ENCODE data around the gene C1QTNF6.
"Not testable (repeated sequence)": the region's sequence is repeated elsewhere in the genome, so short reads cannot be mapped to it uniquely, and the experiment has no call there.

The C1QTNF6 gene

DNA sequence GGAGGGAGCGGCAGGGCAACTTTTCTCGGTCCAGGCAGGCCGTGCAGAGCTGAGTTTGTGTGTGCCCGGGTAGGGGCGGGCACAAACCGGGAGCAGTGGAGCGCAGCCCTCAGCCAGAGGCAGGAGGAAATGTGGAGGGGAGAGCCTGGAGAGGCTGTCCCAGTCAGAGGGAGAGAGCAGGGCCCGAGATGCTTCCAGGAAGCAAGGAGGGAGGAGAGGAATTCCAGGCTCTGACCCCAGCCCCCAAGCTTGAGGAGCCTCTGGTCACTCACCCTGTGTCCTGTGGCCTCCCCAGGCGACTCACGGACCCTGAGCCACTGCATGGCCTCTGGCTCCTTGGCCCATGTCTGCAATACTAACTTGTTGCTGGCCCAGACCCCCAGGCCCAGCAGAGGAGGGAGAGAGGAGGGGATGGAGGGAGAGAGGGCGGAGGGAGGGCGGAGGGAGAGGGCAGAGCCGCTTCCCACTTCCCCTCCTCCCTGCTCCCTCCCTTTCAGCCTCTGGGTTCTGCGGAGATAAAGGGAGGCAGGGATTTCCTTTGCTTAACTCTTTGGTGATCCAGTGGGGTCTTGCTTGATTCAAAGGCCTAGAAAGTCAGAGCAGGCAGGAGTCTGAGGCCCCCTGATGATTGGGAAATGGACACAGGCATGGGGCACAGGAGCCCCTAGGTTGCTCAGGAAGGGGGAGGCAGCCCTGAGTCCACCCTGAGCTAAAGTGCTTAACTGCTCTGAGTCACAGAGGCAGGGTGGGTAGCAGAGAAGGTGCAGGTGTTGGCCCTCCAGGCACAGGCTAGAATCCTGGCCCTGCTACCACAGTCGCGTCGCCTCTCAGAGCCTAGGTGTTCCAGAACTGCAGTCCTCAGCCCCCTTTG, at the start of gene C1QTNF6:
Gene C1QTNF6 (minus strand): TSS at position 357 of the 871 bp plus-strand sequence. CDS start 34 bp downstream, at position 323.
- DNase-seq, result no peak

GRCh38 chr22:37235897-37236607, 48.0 kb upstream of the C1QTNF6 start:
- peak; percentile 14 for DNase-seq

DNA sequence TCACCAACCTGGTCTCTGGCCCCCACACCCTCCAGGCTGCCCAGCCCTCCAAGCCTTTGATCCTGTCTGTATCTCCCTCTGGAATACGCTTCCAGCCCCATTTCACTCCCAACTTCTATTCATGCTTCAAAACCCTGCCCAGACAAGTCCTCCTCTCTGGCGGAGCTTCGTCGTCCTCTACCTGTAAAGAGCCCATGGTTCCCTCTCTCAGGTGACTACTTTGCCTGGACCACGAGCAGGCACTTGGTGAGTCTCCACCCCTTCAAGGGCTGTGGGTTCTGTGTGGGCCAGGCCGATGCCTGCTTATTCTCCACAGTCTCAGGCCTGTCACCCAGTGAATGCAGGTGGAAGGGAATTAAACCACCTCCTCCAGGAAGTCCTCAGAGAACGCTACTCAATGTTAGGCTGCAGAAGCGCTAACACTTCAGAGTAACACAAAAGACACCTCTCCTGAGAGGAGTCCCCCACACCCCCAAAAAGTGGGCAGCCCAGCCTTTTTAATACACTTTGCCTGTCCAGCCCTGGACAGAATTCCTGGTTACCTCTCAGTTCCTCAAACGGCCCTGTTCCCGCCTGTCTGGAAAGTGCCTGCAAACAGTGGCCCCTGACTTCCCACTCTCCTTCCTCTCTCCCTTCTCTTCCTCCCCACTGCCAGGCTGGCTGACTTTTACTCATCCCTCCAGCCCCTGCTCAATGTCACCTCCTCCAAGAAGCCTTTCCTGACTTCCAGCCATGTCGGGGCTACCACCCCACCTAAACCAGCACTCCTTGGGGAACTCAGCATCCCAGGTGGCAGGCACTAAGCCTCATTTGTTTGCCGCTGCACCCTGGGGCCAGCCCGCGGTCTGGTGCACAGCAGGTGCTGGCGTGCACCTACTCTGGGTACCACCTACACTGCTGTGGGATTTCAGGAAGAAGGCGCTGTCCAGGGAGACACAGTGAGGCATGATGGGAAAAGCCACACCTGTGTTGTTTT, 47.0 kb upstream of the C1QTNF6 start:
- DNase-seq, result peak; percentile 14

GRCh38 chr22:37233751-37234631, 45.9 kb upstream of the C1QTNF6 start:
- peak; percentile 8 for DNase-seq

DNA sequence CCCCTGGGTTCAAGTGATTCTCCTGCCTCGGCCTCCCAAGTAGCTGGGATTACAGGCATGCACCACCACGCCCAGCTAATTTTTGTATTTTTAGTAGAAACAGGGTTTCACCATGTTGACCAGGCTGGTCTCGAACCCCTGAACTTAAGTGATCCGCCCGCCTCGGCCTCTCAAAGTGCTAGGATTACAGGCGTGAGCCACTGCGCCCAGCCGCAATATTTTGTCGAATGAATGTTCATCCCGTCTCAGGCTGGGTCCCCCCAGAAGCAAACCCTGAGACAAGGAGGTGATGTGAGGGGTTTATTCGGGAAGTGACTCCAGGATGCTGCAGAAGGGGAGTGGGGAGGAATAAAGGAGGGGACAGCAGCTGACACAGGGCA, 45.3 kb upstream of the C1QTNF6 start:
- DNase-seq, result not testable (repeated sequence)

DNA sequence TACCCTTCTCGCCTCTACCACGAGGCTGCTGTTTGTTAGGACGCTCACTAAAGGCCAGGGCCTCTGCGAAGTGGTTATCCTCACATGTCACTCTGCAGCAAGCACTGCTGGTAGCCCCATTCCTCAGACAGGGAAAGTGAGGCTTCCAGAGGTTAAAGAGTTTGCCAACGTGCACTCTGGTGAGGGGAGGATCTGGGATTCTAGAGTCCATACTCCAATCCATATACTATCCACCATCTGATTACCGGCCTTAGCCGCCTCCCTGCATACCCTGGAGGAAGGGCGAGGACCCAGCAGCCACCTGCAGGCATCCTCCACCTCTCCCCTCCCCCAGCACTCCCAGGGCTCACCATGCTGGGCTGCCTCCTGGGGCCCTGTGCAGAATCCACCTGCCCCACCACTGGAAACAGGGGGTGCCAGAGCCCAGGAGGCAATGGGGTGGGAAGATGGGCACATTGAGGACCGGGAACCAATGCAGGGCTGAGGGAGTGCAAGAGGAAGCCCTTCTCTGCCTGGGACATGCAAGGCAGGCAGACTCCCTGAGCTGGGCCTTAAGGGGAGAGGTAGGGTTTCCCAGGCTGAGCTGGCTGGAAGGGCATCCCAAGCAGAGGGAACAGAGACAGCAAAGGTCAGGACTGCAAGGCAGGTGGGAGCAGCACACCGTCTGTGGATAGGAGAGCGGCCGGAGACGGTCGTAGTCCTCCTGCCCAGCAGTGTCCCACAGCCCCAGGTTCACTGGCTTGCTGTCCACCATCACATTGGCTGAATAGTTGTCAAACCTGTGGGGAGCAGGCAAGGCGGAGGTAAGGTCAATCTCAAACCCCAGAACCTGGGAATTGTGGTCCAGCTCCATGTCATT, 44.3 kb upstream of the C1QTNF6 start:
- no peak for DNase-seq

DNA sequence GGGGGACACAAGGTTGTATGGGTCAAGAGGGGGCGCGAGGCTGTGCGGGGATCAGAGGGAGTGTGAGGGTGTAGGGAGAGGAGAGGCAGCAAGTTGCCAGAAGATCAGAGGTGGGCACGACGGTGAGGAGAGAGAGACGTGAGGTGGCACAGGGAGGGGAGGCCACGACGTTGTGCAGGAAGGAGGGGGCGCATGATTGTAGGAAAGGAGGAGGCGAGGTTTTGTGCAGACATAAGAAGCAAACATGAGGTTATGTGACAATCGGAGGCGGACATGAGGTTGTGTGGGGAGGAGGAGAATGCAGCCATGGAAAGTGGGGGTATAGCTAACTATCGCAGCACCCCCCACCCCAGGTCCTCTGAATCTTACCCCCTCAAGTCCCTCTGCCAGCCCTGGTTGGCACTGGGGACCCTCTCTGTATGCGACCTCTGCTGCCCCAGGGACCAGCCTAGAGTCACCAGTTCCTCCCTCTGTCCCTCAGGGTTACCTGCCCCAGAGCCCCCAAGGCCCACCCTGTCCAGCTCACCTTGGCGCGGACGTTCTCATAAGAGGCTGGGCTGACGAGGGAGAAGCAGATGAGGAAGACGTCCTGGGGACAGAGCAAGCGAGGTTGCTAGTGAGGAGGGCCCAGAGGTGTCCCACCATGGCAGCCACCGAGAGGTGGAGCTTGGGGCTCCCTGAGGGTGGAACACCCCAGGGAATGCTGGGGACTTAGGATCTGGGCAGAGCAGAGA, 43.5 kb upstream of the C1QTNF6 start:
- DNase-seq, result no peak

DNA sequence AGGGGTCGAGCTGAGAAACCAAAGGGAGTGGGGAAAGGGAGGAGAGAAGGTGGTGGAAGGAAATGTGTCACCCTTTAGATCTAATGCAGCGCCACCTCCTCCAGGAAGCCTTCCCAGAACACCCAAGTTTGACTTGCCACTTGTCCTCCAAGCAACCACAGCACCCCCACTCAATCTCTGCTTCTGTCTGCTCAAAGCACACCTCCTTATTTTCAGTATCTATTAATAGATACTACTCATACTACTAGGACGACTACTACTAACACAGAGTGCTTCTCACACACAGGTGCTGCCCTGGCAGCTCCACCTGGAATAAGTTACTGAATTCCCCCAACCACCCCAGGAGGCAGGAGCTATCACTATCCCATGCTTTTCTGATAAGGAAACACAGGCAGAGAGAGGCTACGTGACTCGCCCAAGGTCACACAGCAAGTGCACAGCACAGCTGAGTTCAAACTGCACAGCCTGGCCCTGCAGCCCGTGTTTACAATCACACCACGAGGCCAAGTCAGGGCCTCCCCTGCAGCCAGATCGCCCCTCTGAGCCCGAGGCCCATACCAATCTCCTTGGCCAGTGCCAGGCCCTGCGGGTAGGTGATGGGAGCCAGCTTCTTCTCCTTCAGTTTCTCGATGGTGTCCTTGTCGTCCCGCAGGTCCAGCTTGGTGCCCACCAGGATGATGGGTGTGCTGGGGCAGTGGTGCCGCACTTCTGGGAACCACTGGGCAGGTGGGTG, 42.8 kb upstream of the C1QTNF6 start:
- peak; percentile 90 for DNase-seq

DNA sequence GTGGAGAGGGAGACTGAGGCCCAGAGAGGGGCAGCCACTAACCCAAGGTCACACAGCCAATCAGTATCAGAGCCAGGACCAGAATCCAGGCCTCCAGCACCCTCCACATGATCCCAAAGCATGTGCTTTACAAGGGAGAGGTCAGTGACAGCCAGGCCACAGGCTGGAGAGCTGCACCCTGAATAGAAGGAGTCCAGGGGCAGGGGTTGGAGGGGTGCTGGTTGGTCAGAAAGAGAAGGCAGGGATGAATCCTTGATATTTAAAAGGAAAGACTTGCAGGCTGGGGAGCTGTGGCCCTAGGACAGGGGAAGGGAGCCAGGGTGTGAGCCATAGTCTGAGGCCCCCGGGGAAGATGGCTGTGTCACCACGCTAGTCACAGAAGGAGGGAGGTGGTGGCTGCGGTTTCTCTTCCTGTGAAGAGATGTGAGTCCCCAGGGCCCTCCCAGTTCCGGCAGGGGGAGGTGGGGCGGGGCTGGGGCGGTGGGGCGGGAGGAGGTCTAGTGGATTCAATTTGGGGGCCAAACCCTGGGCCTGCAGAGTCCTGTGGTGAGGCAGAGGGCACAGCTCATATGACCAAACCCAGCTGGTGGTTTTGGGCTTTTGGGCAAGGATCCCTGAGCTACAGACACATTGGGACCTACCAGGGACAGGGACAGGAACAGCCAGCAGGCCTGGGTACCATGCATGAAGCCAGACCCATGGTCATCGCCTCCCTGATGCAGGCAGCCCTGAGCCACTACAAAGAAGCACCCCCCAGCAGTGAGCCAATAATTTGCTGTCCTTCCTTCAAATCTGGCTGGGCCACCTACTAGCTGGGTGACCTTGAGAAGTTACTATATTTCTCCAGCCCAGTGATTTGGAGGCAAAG, 42.0 kb upstream of the C1QTNF6 start:
- peak; percentile 95 for DNase-seq

DNA sequence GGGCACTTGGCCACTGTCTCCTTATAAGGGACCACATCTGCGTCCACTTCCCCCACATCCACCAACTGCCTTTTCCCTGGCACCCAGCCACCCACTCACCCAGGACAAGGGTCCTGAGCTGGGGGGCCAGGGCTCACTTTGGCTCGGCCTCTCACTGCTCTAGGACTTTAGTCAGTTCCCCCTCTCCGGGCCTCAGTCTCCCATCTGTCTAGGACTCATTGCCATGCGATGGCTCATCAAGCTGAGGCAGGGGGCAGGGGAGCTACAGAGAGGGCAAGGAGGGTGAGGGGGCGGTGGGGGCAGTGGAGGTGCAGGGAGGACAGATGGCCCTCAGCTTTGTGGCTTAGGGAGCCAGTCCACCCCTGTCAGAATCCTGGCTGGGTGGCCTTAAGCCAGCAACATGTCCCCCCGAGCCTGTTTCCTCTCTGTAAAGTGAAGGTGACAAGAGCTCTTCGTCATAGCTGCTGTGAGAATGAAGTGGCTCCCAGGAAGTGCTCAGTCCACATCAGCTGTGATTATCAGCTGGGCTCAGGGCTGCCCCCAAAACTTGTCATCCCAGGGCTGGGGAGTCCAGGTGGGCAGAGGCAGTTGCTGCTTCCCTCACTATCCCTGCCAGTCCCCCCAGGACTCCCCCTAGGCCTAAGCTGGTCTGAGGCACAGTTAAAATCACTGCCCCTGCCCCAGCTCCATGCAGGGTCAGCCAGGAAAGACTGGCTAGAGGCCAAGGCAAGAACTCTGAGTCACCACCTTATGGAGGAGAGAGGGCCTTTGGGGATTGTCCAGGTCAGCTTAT, 41.2 kb upstream of the C1QTNF6 start:
- DNase-seq, result peak; percentile 69

DNA sequence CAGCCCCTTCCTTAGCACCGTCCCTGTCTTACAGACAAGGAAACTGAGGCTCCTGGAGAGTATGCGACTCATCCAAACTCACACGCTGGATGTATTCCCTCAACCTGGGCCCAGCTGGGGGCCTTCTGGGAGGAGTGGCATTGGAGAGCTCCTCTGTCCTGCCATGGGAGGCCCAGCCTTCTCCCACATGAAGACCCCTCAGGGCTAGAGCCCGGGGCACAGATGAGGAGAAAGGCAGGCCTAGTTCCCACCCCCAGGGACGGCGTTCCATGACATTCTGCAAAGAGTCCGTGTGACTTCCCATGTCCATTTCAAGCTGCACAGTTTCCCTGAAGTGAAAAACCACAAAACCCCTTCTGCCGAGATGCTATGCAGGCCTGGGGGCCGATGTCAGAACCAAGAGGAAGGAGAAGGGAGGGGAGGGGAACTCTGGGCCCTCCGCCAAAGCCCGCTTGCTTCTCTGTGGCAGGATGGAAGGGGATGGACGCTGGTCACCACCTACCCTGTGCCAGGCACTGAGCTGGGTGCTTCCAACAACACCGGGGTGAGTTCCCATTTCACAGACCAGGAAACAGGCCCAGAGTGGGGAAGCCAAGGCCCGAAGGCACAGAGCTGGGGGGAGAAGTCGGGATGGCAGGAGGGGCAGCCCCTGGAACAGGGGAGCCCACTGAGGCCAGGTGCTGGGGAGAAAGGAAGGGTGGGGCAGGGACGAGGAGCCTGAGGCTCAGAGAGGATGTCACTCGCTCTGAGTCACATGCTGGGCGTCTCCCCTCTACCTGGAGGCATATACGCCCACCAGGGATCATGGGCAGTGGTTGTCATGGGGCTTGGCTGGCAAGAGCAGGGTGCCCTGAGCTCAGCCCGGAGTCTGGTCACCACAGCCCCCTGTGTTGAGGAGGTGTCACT, 40.3 kb upstream of the C1QTNF6 start:
- no peak for DNase-seq

GRCh38 chr22:37226514-37226913, 38.5 kb upstream of the C1QTNF6 start:
- no peak for DNase-seq

DNA sequence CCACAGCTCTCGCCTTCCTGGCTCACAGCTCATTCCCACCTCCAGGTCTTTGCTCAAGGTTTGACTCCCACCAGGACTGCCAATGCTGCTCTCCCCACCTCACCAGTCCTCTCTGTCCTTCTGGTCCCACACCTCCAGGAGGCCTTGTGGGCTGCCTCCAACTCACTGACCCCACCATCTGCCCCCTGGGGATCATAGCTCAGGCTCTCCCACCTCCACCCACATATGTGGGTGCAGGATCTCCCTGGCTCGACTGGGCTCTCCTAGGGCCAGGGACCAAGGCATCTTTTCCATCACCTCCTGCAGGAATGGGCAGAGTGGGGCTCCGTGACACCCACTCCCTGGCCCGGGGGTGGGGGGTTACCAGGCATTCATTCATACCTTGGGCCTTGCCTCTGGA, 38.0 kb upstream of the C1QTNF6 start:
- no peak for DNase-seq

DNA sequence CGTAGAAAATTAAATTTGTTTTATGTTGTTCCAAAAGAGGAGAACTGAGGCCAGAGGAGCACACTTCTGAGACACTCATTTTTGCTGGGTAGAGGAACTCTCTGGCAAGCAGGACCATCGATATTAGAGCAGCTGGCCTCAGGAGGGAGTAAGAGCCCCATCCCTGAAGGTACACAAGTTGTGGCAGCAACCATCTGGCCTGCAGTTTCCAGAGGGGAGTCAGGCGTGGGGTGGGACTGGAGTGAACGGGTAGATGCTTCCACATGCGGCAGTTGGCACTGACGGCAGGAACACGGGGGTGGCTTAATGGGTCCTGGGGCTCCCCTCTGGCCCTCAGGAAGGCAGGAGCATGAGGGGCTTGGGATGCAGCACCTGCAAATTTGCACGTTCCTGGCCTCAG, 37.4 kb upstream of the C1QTNF6 start:
- DNase-seq, result no peak

GRCh38 chr22:37224757-37225420, 36.8 kb upstream of the C1QTNF6 start:
- DNase-seq, result no peak

Data from activated CD4-positive, alpha-beta T cell treated with anti-CD3 and anti-CD28 coated beads, Interleukin-10, Interleukin-2, amounts not matched to agents 100 ng/mL and 50 ng/mL, durations not matched to agents 16 hours and 8 hours (primary cell).